ENCODE measurements around the gene MRPS23.

DNA sequence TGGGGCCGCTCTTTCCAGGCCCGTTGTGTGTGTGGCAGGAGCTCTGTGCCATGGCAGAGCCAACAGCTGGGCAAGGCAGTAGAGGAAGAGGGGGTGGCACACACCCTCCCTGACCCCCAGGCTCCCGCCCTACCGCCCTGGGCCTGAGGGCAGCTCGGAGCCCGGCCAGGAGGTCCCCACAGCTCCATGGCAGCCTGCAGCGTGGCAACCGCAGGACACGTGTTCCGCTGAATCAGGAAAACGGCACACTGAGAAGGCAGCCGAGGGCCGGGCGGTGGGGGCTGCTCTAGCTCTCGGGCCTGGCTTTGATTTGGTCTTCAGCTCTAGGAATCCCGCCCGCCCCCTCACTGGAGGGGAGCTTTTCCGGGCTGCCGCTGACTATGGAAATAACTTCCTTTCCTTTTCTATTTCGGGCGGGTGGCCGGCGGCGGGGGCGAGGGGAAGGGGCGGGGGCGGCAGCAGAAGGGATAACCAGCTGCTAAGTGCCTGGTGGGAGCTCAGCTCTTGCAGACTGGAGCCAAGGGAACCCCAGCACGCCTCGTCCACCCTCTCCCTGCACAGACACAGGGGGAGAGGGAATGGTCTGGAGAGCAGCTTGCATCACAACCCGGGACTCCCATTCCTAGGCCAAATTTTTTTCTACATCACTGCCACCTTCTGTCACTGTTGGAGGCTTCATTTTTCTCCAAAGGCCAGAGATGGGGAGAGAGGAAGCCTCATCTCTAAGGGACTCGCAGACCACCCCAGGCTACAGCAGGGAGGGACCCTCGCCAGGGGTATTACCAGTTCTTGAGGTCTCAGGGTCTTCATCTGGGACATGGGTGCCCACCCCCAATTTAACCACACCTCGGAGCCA is 24.8 kb upstream of the MRPS23 start:
- TF ChIP-seq, protein P1, sequence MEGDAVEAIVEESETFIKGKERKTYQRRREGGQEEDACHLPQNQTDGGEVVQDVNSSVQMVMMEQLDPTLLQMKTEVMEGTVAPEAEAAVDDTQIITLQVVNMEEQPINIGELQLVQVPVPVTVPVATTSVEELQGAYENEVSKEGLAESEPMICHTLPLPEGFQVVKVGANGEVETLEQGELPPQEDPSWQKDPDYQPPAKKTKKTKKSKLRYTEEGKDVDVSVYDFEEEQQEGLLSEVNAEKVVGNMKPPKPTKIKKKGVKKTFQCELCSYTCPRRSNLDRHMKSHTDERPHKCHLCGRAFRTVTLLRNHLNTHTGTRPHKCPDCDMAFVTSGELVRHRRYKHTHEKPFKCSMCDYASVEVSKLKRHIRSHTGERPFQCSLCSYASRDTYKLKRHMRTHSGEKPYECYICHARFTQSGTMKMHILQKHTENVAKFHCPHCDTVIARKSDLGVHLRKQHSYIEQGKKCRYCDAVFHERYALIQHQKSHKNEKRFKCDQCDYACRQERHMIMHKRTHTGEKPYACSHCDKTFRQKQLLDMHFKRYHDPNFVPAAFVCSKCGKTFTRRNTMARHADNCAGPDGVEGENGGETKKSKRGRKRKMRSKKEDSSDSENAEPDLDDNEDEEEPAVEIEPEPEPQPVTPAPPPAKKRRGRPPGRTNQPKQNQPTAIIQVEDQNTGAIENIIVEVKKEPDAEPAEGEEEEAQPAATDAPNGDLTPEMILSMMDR (IDR thresholded peaks at IDR 0.05): no peak
- TF ChIP-seq POLR2A (IDR thresholded peaks at IDR 0.05): no peak
